GM12874 (cell line): Measurements from ENCODE around the gene BMPR2.

Experiments
- CTCF ChIP-seq: IDR thresholded peaks from 2 replicates; pipeline ENCODE4 v1.5.1; 2011; ENCODE audit warnings: low read depth, mild to moderate bottlenecking, control low read depth, low read length, moderate library complexity; ENCODE audit not compliant: insufficient read depth

The BMPR2 gene

GRCh38 chr2:202400941-202401340, 24.8 kb downstream of the BMPR2 start:
- TF ChIP-seq CTCF: no peak

GRCh38 chr2:202405798-202406197, 29.7 kb downstream of the BMPR2 start:
- no peak for TF ChIP-seq CTCF

- no peak for TF ChIP-seq CTCF
Observed at GRCh38 chr2:202406445-202406978, 30.4 kb downstream of the BMPR2 start.

GRCh38 chr2:202408546-202409140, 32.5 kb downstream of the BMPR2 start:
- TF ChIP-seq CTCF: no peak

DNA sequence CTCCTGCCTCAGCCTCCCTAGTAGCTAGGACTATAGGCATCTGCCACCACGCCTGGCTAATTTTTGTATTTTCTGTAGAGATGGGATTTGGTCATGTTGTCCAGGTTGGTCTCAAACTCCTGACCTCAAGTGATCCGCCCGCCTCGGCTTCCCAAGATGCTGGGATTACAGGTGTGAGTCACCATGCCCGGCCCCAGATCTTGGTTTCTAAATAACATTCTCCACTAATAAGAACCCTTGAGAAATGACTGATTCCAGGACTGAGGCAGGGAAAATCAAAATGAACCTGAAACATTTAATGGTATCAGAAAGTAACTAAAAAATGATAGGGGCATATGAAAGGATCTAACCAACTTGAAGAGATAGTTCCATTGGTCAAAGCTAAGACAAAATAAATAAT, 34.0 kb downstream of the BMPR2 start:
- TF ChIP-seq CTCF: no peak

DNA sequence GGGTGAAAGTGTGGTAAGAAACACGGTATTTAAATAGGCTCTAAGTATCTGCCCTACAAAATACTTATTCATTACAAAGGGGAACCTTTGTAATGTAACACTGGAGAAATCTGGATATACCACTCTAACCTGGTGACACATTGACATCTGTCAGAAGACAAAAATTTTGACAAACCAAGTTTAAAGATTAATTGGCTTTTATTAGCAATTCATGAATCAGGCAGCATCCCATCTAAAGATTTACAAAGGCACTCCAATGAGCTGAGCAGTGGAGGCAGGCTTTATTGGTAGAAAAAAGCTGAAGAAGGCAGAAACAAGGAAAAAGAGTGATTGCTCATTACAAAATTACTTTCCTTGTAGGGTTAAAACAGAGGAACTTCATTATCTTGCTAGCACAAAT, 35.0 kb downstream of the BMPR2 start:
- no peak for TF ChIP-seq CTCF

DNA sequence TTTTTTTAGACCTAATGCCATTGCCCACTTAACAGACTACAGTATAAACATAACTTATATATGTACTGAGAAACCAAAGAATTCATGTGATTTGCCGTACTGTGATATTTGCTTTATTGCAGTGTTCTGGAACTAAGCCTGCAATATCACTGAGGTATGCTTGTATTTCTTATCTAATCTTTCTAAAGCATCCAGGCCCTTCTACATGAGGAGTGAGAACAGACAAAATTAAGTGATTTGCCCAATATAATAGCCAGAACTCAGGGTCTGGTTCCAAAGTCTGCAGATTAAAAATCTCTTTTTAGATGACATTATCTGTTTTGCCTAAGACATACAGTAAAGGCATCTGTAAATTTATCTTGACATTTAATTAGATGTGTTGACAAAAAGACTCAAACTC, 41.9 kb downstream of the BMPR2 start:
- TF ChIP-seq CTCF: no peak

DNA sequence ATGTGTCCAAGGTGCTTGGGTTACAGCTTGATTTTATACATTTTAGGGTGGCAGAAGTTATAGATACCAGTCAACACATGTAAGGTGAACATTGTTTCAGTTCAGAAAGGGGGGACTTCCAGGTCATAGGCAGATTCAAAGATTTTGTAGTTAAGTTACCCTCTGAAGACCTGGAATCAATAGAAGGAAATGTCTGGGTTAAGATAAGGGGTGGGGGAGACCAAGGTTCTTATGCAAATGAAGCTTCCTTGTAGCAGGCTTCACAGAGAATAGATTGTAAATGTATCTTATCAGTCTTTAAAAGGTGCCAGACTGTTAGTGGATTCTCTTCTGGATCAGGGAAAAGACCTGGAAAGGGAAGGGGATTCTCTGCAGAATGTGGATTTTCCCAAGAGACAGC, 42.4 kb downstream of the BMPR2 start:
- TF ChIP-seq CTCF: no peak
